DND-41 (cell line): ENCODE results near the gene ATF6B.

Experiments used
- ATAC-seq: fragments of 200-7000 bp; cut with Tn5 transposase; 3 replicates; pipeline ENCODE4 v1.9.1; 2021; ENCODE audit warnings: low read depth; ENCODE audit not compliant: insufficient read depth
- DNase-seq: peaks from one replicate; pipeline ENCODE4 v3.0.0-alpha.2; 2020
- H2AFZ ChIP-seq: 2 replicates; pipeline ENCODE4 v1.6.0; 2012; ENCODE audit warnings: low read depth, low read length
- H3K27ac ChIP-seq: 2 replicates; pipeline ENCODE4 v1.5.1; 2012; ENCODE audit warnings: low read length, inconsistent platforms
- H3K27me3 ChIP-seq: fragments of 200-600 bp; sonication (generic); 2 replicates; pipeline ENCODE4 v1.6.0; 2012; ENCODE audit warnings: low read length, mild to moderate bottlenecking, inconsistent platforms; ENCODE audit not compliant: insufficient read depth, poor library complexity
- H3K36me3 ChIP-seq: 2 replicates; pipeline ENCODE4 v1.5.1; 2012; ENCODE audit warnings: low read length, inconsistent platforms; ENCODE audit not compliant: insufficient read depth
- H3K4me1 ChIP-seq: 2 replicates; pipeline ENCODE4 v1.5.1; 2012; ENCODE audit warnings: mild to moderate bottlenecking, low read length; ENCODE audit not compliant: insufficient read depth
- H3K4me2 ChIP-seq: 2 replicates; pipeline ENCODE4 v1.6.0; 2012; ENCODE audit warnings: mild to moderate bottlenecking, moderate library complexity, low read length, inconsistent platforms; ENCODE audit not compliant: insufficient read depth
- H3K4me3 ChIP-seq, 2 experiments: fragments of 200-600 bp in 1 of 2; shearing (Covaris generic) in 1 of 2; 2 replicates each; pipeline ENCODE4 v1.5.1; 2012 to 2016; ENCODE audit warnings: inconsistent platforms in 2 of 2, low read length in 2 of 2, mild to moderate bottlenecking in 2 of 2, low read depth in 1 of 2, moderate library complexity in 1 of 2
- H3K79me2 ChIP-seq: 2 replicates; pipeline ENCODE4 v1.6.0; 2012; ENCODE audit warnings: low read length, inconsistent platforms; ENCODE audit not compliant: insufficient read depth
- H3K9ac ChIP-seq: 2 replicates; pipeline ENCODE4 v1.6.0; 2012; ENCODE audit warnings: low read depth, mild to moderate bottlenecking, inconsistent platforms, low read length, moderate library complexity
- H3K9me3 ChIP-seq: 2 replicates; pipeline ENCODE4 v1.5.1; 2012; ENCODE audit warnings: low read length, moderate library complexity, mild to moderate bottlenecking, inconsistent platforms; ENCODE audit not compliant: insufficient read depth, severe bottlenecking
- H4K20me1 ChIP-seq: 2 replicates; pipeline ENCODE4 v1.6.0; 2012; ENCODE audit warnings: low read length; ENCODE audit not compliant: insufficient read depth
- CTCF ChIP-seq: IDR thresholded peaks from 2 replicates; pipeline ENCODE4 v1.5.1; 2012; ENCODE audit warnings: borderline replicate concordance, low read length, moderate library complexity, mild to moderate bottlenecking; ENCODE audit not compliant: poor library complexity, severe bottlenecking; ENCODE audit errors: extremely low read depth
- EZH2 ChIP-seq: IDR thresholded peaks from 3 replicates; pipeline ENCODE4 v1.6.1; 2012; ENCODE audit warnings: borderline replicate concordance, low read depth, mild to moderate bottlenecking, moderate library complexity, low read length, inconsistent platforms; ENCODE audit not compliant: severe bottlenecking

Gene ATF6B

GRCh38 chr6:32149092-32149755, 21.2 kb upstream of the ATF6B start:
- no peak overlapping the region for H3K4me2 ChIP-seq
- H4K20me1 ChIP-seq = no peaks in the 10 kb centered on the region
- peaks cover 10% of the 10 kb centered on the region for H3K4me1 ChIP-seq
- TF ChIP-seq EZH2 (no peak), CTCF (no peak)
- H3K27me3 ChIP-seq = peaks cover 15% of the 10 kb centered on the region
- DNase-seq = no peak
- no peaks in the 10 kb centered on the region for H3K36me3 ChIP-seq
- no peak for ATAC-seq
- no peaks in the 10 kb centered on the region for H3K9me3 ChIP-seq
- H3K79me2 ChIP-seq = peaks cover 2% of the 10 kb centered on the region
- H3K27ac ChIP-seq = no peak overlapping the region
- no peak overlapping the region for H3K9ac ChIP-seq
- no peak overlapping the region for H3K4me3 ChIP-seq
- no peak overlapping the region for H2AFZ ChIP-seq

GRCh38 chr6:32148289-32149091, 20.4 kb upstream of the ATF6B start:
- Histone ChIP-seq H3K4me3 (no peak overlapping the region), H3K27me3 (peaks cover 15% of the 10 kb centered on the region), H3K4me1 (peaks cover 7% of the 10 kb centered on the region), H2AFZ (no peak overlapping the region), H4K20me1 (no peaks in the 10 kb centered on the region), H3K4me2 (no peak overlapping the region), H3K9ac (no peak overlapping the region), H3K79me2 (no peaks in the 10 kb centered on the region), H3K27ac (no peak overlapping the region), H3K36me3 (no peaks in the 10 kb centered on the region), H3K9me3 (no peaks in the 10 kb centered on the region)
- TF ChIP-seq CTCF = no peak
- no peak for TF ChIP-seq EZH2
- ATAC-seq (no peak), DNase-seq (no peak)

GRCh38 chr6:32147401-32148132, 19.5 kb upstream of the ATF6B start:
- no peaks in the 10 kb centered on the region for H3K79me2 ChIP-seq
- peaks cover 15% of the 10 kb centered on the region for H3K27me3 ChIP-seq
- TF ChIP-seq CTCF = peak; percentile 23
- no peak for TF ChIP-seq EZH2
- no peak overlapping the region for H3K27ac ChIP-seq
- H3K9me3 ChIP-seq = no peaks in the 10 kb centered on the region
- DNase-seq (no peak), ATAC-seq (no peak)
- no peak overlapping the region for H3K4me2 ChIP-seq
- no peak overlapping the region for H3K9ac ChIP-seq
- H3K36me3 ChIP-seq = no peaks in the 10 kb centered on the region
- H3K4me3 ChIP-seq = no peak overlapping the region
- H3K4me1 ChIP-seq = no peaks in the 10 kb centered on the region
- H2AFZ ChIP-seq = no peak overlapping the region
- no peaks in the 10 kb centered on the region for H4K20me1 ChIP-seq
